Measurements from ENCODE around the gene NRIP3. TPM values are rescaled to one million over a fixed set of nuclear protein-coding genes. Genes with fewer than 3 reads are reported as not detected.

The NRIP3 gene
- total and polyA plus RNA-seq, 2 of the 13 experiments (the other 11 are each of a cell fraction or from before 2014, with no cell fraction given), result 0.04 to 0.07 TPM

DNA sequence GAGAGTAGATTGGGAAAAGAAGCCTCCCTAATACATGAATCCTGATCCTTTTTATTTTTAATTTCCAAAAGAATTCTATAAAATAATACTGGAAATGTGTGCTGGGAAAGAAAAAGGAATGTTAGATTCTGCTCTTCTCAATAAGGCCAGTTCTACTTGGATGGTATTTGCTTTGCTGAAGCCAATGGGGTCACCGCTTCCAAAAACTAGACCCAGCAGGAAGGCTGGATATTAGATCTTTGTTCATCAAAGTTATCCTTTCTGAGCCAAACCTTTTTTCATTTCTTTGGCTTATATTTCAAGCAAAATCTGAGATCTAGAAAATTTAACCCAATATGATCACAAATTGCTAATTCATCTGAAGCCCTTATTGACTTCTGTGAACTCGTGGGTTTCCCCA is 46.2 kb upstream of the NRIP3 start:
- Histone ChIP-seq H3K79me2 (ENCODE audit: insufficient read depth, low read length) (no peaks in the 10 kb centered on the region), H3K9me3 (ENCODE audit: low read length) (no peaks in the 10 kb centered on the region), H3K4me2 (ENCODE audit: low read depth, low read length) (no peak overlapping the region), H3K9ac (ENCODE audit: insufficient read depth, low read depth, low read length) (no peak overlapping the region), H4K20me1 (ENCODE audit: insufficient read depth, low read length) (no peaks in the 10 kb centered on the region), H3K27me3 (ENCODE audit: control insufficient read depth in 1 of 2, insufficient read depth in 2 of 2, low read length in 2 of 2) (peaks cover 5 to 38% of the 10 kb centered on the region in 2 experiments; a peak in 2 of 5 replicates), H3K4me3 (replicated peaks in 1 of 3; ENCODE audit: insufficient read depth in 1 of 3, low read depth in 2 of 3, low read length in 3 of 3) (no peak overlapping the region), H3K36me3 (replicated peaks in 1 of 2; ENCODE audit: control insufficient read depth in 1 of 2, insufficient read depth in 2 of 2, low read length in 2 of 2) (no peaks in the 10 kb centered on the region), H2AFZ (ENCODE audit: low read length) (no peak overlapping the region), H3K27ac (ENCODE audit: extremely low read length, insufficient read depth, low read length) (no peak overlapping the region), H3K4me1 (ENCODE audit: insufficient read depth, low read length) (no peaks in the 10 kb centered on the region)
- ATAC-seq (no peak), DNase-seq (ENCODE audit: low spot score) (no peak), FAIRE-seq (no peak)
- POLR2A ChIA-PET, result no interaction called here
- 5% methylated on average over 2 of the region's 2 CpGs for WGBS (ENCODE audit: low lambda C conversion rate)
- BruUV-seq (replicated peaks), result no TSS peak
- intact Hi-C loops (cut with micrococcal nuclease; ENCODE audit: unreplicated experiment) (no loop called here), in situ Hi-C loops (cut with HindIII; ENCODE audit: extremely low pct_ligation_motif_present, low pct_unique_long_range_greater_than_20kb) (no loop called here)
- TF ChIP-seq ZFYVE20 (CRISPR knock-in tag; IDR thresholded peaks at IDR 0.05; ENCODE audit: borderline replicate concordance, low read depth) (no peak), ZNF496 (CRISPR knock-in tag; IDR thresholded peaks at IDR 0.05; ENCODE audit: insufficient replicate concordance) (no peak), GTF3A (CRISPR knock-in tag; conservative IDR thresholded peaks at IDR 0.05) (no peak), TBX3 (IDR thresholded peaks at IDR 0.05; ENCODE audit: borderline replicate concordance) (no peak), ADNP (CRISPR knock-in tag; IDR thresholded peaks at IDR 0.05) (no peak), RELA (CRISPR knock-in tag; IDR thresholded peaks at IDR 0.05) (no peak), ZNF501 (CRISPR knock-in tag; IDR thresholded peaks at IDR 0.05) (no peak), RFXANK (CRISPR knock-in tag; IDR thresholded peaks at IDR 0.05) (no peak), JARID2 (CRISPR knock-in tag; IDR thresholded peaks at IDR 0.05; ENCODE audit: insufficient replicate concordance) (no peak), ARID2 (CRISPR knock-in tag; IDR thresholded peaks at IDR 0.05; ENCODE audit: borderline replicate concordance) (no peak), YEATS2 (CRISPR knock-in tag; IDR thresholded peaks at IDR 0.05; ENCODE audit: borderline replicate concordance) (no peak), TEAD2 (CRISPR knock-in tag; IDR thresholded peaks at IDR 0.05) (no peak)
- TF ChIP-seq, protein P1, sequence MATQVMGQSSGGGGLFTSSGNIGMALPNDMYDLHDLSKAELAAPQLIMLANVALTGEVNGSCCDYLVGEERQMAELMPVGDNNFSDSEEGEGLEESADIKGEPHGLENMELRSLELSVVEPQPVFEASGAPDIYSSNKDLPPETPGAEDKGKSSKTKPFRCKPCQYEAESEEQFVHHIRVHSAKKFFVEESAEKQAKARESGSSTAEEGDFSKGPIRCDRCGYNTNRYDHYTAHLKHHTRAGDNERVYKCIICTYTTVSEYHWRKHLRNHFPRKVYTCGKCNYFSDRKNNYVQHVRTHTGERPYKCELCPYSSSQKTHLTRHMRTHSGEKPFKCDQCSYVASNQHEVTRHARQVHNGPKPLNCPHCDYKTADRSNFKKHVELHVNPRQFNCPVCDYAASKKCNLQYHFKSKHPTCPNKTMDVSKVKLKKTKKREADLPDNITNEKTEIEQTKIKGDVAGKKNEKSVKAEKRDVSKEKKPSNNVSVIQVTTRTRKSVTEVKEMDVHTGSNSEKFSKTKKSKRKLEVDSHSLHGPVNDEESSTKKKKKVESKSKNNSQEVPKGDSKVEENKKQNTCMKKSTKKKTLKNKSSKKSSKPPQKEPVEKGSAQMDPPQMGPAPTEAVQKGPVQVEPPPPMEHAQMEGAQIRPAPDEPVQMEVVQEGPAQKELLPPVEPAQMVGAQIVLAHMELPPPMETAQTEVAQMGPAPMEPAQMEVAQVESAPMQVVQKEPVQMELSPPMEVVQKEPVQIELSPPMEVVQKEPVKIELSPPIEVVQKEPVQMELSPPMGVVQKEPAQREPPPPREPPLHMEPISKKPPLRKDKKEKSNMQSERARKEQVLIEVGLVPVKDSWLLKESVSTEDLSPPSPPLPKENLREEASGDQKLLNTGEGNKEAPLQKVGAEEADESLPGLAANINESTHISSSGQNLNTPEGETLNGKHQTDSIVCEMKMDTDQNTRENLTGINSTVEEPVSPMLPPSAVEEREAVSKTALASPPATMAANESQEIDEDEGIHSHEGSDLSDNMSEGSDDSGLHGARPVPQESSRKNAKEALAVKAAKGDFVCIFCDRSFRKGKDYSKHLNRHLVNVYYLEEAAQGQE (IDR thresholded peaks at IDR 0.05; ENCODE audit: borderline replicate concordance in 1 of 2, low read depth in 1 of 2, low read length in 2 of 2), result no peak
- CTCF ChIA-PET (ENCODE audit: low intra/inter-chr PET ratio, low total read pairs), result no interaction called here
